Stimulated activated CD4-positive, alpha-beta T cell treated with anti-CD3 and anti-CD28 coated beads, Interleukin-1b, Interleukin-23, amount 100 ng/mL, for 4 hours (primary cell): ENCODE measurements around the gene CHAF1A.
A peak's percentile ranks its signal among the peaks of the same experiment; 100 is the strongest.

Experiments used
- DNase-seq, 2 donors: peaks; one replicate each; pipeline ENCODE4 v3.0.0-alpha.2; 2020; ENCODE audit warnings: low read depth in 2 of 2

Gene CHAF1A

GRCh38 chr19:4402171-4403004 is at the start of gene CHAF1A:
CHAF1A (plus strand) TSS chr19:4402640; CDS start chr19:4402763, 123 bp downstream.
- DNase-seq = peak; percentile 96 to 98

- peak; percentile 42 to 46 for DNase-seq
Measured at GRCh38 chr19:4352701-4353121, 49.7 kb upstream of the CHAF1A start.

- DNase-seq = no peak
Measured at GRCh38 chr19:4354282-4354681, 48.2 kb upstream of the CHAF1A start.

GRCh38 chr19:4354897-4355296 is 47.5 kb upstream of the CHAF1A start:
- no peak for DNase-seq

DNA sequence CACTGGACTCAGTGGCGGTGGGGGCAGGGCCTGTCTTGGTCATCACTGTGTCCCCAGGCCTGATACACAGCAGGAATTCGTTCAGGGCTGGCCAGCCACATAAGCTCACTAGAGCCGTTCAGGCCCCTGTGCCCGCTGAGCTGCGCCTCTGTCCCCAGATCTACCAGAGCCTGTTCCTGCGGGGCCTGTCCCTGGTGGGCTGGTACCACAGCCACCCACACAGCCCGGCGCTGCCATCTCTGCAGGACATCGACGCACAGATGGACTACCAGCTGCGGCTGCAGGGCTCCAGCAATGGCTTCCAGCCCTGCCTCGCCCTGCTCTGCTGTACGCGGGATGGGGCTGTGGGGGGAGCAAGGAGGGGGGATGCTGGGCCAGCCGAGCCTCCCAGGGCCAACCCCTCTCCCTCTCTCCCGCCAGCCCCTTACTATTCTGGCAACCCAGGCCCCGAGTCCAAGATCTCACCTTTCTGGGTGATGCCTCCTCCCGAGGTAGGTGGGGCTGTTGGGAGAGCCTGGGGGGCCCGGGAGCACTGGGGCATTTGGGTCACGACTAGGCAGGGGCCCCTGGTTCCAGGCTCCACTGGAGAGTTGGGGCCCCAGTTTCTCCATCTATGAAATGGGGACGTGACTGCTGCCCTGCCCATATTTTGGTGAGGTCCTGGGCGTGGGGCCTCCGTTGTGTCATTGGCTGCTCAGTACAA is 45.2 kb upstream of the CHAF1A start:
- no peak for DNase-seq

DNA sequence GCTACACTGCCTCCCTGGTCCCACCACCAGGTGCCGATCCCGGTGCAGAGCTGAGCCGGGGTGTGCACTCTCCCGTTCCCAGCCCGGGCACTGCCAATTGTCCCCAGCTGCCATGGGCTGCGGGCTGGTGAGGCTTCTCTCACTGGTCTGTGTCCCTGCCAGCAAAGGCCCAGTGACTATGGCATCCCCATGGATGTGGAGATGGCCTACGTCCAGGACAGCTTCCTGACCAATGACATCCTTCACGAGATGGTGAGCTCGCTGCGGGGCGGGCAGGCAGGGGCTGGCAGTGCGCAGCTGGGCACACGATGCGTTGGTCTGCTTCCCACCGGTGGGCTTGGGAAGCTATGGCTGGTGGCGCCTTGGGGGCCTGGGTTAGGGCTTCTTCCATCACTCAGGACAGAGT is 44.5 kb upstream of the CHAF1A start:
- no peak for DNase-seq

DNA sequence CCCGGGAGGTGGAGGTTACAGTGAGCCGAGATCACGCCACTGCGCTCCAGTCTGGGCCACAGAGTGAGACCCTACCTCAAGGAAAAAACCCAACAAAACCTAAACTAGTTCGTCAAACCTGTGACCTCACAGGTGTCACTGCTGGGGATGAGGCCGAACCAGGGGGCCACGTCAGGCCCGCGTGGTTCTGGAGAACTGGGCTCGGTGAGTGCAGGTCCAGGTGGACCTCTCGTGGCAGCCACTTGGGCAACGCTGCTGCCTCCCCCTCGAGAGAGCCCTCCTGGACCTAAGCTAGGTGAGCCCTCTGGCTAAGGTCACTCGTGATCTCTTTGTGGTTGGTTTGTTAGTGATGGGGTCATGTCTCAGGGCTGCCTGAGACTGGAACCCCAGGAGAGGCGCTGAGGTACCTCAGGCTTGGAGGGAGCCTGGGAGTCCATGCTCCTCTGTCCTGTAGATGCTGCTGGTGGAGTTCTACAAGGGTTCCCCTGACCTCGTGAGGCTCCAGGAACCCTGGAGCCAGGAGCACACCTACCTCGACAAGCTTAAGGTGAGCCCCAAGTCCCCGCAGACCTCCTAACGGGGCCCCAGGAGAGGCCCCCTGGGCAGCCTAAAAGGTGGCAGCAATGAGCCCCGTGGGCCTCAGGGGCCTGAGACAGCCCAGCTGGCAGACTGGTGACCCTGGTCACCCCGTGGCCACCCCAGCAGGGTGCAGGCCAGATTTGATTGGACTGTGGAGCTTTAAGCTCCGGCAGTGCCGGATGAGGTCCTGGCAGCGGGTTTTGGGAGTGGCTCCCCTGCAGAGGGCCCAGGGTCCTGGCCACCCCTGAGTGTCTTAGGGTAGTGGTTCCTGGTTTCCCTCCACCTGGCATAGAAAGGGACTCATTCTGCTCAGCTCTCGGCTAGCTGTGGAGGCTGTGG is 43.5 kb upstream of the CHAF1A start:
- no peak for DNase-seq

GRCh38 chr19:4359627-4360000 is 42.8 kb upstream of the CHAF1A start:
- DNase-seq = no peak

DNA sequence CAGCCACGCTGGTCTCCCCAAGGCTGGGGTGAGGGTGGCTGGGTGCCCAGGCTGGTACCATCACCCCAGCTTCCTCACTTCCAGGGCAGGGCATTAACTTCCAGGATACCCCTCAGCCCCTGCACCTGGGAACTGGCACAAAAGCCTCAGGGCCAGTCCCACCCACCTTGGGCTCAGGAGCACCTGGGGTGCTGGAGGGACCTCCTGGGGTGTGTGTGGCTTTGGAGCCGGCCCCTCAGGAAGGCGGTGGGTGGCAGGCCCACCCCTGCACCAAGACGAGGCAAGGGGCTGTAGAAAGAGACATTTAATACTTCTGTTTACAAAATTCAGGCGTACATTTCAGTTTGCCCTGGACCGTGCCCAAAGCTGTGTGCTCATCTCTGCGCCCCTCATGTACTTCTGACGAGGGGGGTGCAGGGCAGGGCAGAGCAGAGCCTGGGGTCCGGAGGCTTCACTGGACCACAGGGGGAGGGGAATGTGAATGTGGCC is 42.3 kb upstream of the CHAF1A start:
- DNase-seq = no peak

DNA sequence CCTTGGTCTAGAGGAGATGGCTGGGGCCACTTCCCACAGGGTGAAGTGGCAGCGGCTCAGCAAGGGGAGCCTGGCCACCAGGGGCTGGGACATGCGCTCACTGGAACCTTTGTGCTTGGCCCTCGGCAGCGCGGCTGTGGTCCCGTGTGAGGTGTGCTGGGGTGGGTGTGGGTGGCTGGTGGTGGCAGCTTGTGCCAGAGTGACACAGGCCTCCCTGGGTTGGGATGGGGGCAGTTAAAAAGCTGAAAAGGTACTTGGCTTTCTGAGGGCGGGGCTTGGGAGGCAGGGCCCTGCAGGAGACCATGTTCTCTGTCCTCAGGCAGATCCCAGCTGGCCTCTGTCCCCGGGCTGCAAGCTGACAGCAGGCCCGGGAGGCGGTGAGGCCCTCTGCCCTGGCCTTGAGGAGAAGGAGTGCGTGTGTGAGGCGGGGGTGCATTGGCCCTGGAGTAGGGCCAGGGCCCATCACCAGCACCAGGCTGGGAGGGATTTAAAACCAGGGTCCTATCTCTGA is 41.7 kb upstream of the CHAF1A start:
- no peak for DNase-seq

DNA sequence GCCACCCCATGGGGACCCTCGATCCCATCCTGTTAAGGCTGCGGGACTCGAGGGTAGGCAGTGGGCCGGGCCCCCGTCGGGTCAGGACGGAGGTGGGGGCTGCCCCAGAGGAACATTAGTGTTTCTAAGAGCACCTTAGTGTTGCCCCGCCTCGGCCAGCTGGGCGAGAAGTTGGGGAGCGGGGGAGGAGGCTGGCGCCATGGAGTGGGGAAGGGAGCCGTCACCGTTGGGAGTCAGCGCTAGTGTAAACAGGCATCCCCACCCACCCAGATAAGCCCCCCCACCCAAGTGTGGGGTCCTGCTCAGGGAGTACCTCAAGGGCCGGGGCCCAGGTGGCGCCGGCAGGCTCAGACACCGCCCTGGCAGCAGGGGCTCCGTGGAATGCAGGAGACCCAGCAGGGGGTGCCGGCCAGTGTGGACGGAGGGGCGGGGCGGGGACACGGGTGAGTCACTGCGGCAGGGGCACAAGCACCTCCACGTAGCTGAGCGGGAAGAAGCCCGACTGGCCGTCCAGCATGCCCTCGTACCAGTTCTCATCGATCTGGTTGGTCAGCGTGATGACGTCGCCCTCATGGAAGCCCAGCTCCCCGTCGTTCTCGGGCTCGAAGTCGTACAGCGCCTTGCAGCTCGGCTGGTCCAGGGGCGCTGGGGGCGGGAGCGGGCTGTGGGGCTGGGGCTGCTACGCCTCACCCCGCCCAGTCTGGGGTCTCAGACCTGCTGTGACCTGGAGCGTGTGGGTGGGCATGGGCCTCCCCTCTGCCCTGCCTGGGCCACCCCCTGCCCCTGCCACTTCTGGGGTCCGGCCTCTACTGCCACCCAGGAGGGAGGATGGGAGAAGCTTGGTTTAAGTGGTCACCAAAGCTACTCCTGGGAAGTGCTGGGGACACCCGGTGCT is 41.0 kb upstream of the CHAF1A start:
- DNase-seq = no peak

DNA sequence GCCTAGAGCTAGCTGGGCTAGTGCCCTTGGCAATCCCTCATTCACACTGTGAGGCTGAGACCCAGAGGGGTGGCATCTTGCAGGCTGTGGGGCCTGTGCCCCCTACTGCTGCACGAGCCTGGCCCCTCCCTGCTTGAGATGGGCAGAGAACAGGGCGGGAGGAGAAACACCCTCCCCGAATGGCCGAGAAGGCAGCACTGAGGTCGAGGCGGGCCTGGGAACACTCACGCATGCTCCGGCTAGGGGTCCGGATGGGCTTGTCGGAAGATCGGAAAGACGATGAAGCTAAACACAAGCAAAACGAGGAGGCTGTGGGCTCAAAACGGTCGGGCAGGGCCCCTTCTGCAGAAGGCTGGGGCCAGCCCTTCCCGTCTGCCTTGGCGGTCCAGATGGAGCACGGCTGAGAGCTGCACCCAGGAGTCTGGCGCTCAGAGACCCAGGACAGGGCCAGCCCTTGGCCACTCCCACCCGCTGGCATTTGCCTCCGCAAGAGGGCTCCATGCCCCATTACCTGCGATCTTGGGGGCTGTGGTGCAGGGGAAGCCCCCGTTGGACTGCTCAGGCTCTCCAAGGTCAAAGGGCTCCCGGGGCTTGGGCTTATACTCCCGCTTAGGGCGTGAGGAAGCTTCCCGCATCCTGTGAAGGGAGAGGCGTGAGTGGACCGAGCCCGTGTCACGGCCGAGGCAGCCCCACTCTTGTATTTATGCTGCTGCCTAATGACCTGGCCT is 40.2 kb upstream of the CHAF1A start:
- no peak for DNase-seq

DNA sequence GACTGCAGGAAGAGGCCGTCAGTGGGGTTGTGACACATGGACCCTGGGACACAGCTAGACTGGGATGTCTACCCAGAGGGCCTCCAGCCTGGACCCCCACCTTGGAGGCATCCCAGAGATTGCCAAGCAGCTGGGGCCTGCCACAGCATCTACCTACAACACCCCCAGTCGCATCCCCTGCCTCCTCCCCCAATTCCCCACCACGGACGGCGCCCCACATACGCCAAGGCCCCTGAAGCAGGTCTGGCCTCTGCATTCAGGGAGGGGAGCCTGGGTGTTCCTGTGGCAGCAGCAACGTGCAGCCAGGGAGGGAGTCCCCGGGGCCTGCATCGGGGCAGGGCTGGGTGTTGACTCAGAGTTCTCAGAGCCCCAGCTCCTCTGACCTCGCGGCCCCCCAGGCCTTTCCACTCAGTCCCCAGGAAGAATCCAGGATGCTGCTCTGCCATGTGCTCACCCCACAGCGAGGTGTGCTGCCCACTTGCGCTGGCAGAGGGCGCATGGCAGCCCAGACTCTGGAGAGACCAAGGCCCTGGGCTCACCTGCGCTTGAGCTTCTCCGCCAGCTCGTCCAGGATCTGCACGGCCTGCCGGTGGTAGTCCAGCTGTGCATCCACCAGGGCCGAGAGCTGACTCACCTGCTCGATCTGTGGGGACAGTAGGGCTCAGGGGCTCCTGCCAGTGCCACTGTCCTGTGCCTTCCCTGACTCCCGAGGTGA is 39.5 kb upstream of the CHAF1A start:
- DNase-seq = no peak

- no peak for DNase-seq
Measured at GRCh38 chr19:4363571-4364304, 38.7 kb upstream of the CHAF1A start.

DNA sequence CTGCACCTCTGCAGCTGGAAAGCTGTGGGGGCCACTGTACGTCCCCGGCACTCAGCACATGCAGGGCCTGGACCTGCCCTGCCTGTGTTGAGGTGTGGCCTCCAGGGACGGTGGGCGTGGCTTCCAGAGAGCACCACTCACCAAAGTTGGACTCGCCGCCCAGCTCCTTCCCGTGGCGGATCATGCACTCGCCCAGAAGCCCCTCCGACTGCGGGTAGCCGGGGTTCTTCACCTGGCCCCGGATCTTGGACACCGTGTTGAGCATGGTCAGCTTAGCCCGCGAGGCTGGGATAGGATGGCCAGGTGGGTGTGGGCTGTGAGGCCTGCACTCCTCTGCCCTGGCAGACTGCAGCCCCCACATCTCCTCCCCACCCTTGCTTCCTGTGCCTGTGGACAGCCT is 37.1 kb upstream of the CHAF1A start:
- DNase-seq = no peak

DNA sequence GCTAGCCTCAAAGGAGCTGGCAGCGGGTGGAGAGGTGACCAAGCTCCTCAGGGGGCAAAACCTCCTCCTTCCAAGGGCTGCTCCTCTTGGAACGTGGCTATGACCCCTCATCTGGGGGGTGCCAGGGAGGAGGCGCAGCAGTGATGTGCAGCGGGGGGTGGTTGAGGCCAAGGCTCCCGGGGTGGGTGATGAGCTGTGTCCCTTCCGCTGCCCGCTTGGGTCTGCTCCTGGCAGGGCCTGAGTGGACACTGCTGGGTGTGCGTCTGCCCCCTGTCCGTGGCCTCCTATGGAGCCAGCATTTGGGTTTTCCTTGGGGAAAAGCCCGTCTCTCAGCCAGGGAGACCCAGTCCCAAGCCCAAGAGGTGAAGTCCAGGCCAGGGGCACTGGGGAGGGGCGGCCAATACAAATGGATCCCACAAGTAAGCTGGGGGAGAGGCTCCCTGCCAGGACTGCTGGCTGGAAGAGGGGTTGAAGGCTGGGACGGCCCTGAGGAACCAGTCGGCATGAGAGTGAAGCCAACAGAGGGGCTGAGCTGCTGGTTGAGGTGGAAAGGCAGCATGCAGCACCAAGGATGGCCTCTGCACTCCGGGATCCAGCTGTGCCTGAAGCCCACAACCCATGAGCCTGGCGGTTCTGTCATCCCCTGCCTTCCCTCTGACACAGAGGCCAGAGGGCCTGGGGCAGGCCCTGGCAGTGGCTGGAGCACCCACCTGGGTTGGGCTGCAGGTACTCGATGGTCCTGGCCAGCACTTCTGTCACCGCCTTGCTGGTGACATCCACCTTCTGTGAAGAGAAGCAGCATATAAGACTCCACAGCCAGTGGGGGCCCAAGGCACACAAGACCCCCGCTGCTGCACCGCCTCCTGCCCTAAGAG is 36.4 kb upstream of the CHAF1A start:
- DNase-seq = no peak

DNA sequence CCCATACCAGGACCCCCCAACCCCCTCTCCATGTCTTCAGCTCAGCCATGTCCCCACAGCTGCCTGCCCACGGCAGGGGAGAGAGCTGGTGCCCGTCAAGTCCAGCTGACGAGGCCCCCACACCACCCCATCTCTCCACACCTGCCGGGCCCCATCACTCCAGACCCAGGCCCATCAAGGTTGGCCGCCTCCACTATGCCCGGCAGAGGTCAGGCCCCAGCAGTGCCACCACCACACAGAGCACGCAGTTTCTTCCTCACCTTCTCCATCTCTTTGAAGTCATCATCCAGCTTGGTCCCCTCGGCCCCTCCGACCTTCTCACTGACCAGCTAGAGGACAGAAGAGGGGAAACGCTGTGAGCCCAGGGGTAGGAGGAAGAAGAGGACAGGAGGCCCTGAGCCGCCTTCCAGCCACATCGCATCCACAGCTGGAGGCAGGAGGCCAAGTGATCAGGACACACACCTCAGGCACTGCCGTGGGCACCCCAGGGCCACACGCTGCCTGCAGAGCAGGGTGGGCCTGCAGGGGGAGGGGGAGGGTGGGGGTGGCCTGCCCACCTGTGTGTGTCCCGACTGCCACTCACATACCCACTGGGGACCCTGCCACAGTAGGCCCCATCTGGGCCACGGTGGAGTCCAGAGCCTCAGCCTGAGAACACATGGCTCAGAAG is 35.6 kb upstream of the CHAF1A start:
- DNase-seq = no peak
